ENCODE results near the gene NUSAP1. TPM values are rescaled to one million over a fixed set of nuclear protein-coding genes. Genes with fewer than 3 reads are reported as not detected.
A peak's percentile ranks its signal among the peaks of the same experiment; 100 is the strongest.
"Not testable (repeated sequence)": the region's sequence is repeated elsewhere in the genome, so short reads cannot be mapped to it uniquely, and the experiment has no call there.

Gene NUSAP1
- total RNA-seq, 1 donor from 2014 or later: 14.4 TPM

- H3K9me3 Mint-ChIP-seq: no peaks in the 10 kb centered on the region
- no peak for DNase-seq
- H3K4me3 Mint-ChIP-seq: no peak overlapping the region
- H3K27me3 Mint-ChIP-seq: no peaks in the 10 kb centered on the region
- H3K36me3 Mint-ChIP-seq (ENCODE audit: low read depth): peaks cover 12% of the 10 kb centered on the region
- TF ChIP-seq CTCF (IDR thresholded peaks at IDR 0.05): no peak
- POLR2A ChIA-PET: interaction anchor here (0.7 to 1.2 kb wide), 2 partner anchors 9 to 18 kb away, joined by 3 to 4 read pairs; no protein-coding TSS in a partner anchor
- CTCF ChIA-PET: no interaction called here
- no peak overlapping the region for H3K27ac Mint-ChIP-seq
- peaks cover 8% of the 10 kb centered on the region for H3K4me1 Mint-ChIP-seq
- no peak for ATAC-seq (ENCODE audit: low read depth)
- intact Hi-C loops (cut with micrococcal nuclease): no loop called here
Observed at GRCh38 chr15:41309226-41309905, 23.3 kb upstream of the NUSAP1 start.

DNA sequence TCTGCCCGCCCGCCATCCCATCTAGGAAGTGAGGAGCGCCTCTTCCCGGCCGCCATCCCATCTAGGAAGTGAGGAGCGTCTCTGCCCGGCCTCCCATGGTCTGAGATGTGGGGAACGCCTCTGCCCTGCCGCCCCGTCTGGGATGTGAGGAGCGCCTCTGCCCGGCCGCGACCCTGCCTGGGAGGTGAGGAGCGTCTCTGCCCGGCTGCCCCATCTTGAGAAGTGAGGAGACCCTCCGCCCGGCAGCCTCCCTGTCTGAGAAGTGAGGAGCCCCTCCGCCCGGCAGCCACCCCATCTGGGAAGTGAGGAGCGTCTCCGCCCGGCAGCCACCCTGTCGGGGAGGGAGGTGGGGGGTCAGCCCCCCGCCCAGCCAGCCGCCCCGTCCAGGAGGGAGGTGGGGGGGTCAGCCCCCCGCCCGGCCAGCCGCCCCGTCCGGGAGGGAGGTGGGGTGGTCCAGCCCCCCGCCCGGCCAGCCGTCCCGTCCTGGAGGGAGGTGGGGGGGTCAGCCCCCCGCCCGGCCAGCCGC, 11.8 kb upstream of the NUSAP1 start:
- CTCF ChIA-PET; ATAC-seq (ENCODE audit: low read depth); H3K4me1 Mint-ChIP-seq; H3K4me3 Mint-ChIP-seq; H3K9me3 Mint-ChIP-seq; H3K27ac Mint-ChIP-seq; intact Hi-C loops (cut with micrococcal nuclease); DNase-seq; POLR2A ChIA-PET; H3K36me3 Mint-ChIP-seq (ENCODE audit: low read depth); H3K27me3 Mint-ChIP-seq: not testable (repeated sequence)

DNA sequence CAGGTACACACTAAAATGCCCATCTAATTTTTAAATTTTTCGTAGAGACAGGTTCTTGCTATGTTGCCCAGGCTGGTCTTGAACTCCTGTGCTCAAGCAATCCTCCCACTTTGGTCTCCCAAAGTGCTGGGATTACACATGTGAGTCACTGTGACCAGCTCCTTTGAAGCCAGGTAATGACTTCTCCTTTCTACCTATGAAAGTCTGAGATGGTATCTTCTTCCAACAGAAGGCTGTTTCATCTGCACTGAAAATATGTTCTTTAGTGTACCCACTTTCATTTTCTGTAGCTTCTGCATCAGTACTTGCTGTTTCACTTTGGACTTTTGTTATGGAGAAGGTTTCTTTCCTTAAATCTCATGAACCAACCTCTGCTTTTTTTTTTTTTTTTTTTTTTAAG, 9.1 kb upstream of the NUSAP1 start:
- H3K36me3 Mint-ChIP-seq (ENCODE audit: low read depth): no peaks in the 10 kb centered on the region
- TF ChIP-seq CTCF (IDR thresholded peaks at IDR 0.05): no peak
- intact Hi-C loops (cut with micrococcal nuclease): no loop called here
- no peaks in the 10 kb centered on the region for H3K9me3 Mint-ChIP-seq
- no peak overlapping the region for H3K4me3 Mint-ChIP-seq
- H3K27ac Mint-ChIP-seq: no peak overlapping the region
- ChIA-PET CTCF (no interaction called here), POLR2A (interaction anchor here (0.6 to 1.3 kb wide), 3 partner anchors 9 to 827 kb away, joined by 4 to 11 read pairs (median 6); partner anchors contain the start of genes NUSAP1 and OIP5)
- DNase-seq: no peak
- H3K27me3 Mint-ChIP-seq: no peaks in the 10 kb centered on the region
- ATAC-seq (ENCODE audit: low read depth): no peak
- no peaks in the 10 kb centered on the region for H3K4me1 Mint-ChIP-seq

DNA sequence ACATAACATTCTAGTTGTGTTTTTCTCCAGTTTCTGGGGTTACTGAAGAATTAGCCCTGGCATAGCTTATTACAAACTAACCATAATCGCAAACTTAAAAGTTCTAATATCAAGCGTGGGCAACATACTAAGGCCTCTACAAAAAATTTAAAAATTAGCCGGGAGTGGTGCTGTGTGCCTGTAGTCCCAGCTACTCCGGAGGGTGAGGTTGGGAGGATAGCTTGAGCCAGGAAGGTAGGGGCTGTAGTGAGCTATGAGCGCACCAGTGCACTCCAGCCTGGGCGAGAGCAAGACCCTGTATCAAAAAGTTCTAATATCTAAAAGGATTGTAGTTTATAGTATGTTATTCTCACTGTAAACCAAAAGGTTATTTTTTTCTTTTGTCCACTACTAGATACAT, 1.4 kb upstream of the NUSAP1 start:
- DNase-seq (no peak), ATAC-seq (ENCODE audit: low read depth) (no peak)
- intact Hi-C loops (cut with micrococcal nuclease): no loop called here
- POLR2A ChIA-PET: interaction anchor here (1.0 to 1.5 kb wide), 3 partner anchors 40 to 100 kb away, joined by 3 to 7 read pairs (median 3); partner anchors contain the start of gene CHP1
- Mint-ChIP-seq H3K4me1 (peaks cover 29% of the 10 kb centered on the region), H3K9me3 (no peaks in the 10 kb centered on the region), H3K4me3 (peak overlapping the region; percentile 100), H3K27ac (peak overlapping the region; percentile 97), H3K27me3 (no peaks in the 10 kb centered on the region), H3K36me3 (ENCODE audit: low read depth) (peaks cover 9% of the 10 kb centered on the region)
- TF ChIP-seq CTCF (IDR thresholded peaks at IDR 0.05): no peak
- CTCF ChIA-PET: interaction anchor here (1.7 kb wide), 1 partner anchor 100 kb away, joined by 6 read pairs; the partner anchor contains the start of gene CHP1

DNA sequence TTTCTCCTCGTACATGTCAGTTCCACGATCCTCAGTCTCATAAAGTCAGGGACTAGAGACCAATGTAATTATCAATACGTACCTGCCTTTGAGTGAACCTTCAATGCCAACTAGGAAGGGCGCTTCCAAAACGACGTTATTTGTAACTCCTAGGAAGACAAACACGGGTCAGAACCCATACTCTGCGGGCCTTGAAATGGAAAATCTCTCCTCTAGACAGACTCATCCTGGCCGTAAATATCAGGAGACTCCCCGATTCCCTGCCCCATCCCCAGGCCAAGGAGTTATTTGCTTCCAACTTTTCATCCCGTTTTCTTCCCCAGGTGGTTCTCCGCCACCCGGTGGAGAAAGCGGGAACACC, 868 bp upstream of the NUSAP1 start:
- Mint-ChIP-seq H3K4me1 (peaks cover 31% of the 10 kb centered on the region), H3K27me3 (no peaks in the 10 kb centered on the region), H3K9me3 (no peaks in the 10 kb centered on the region), H3K27ac (peak overlapping the region; percentile 97), H3K36me3 (ENCODE audit: low read depth) (peaks cover 9% of the 10 kb centered on the region), H3K4me3 (peak overlapping the region; percentile 100)
- intact Hi-C loops (cut with micrococcal nuclease): loop anchor here (1.0 to 2.0 kb wide), 10 partner anchors 41 to 767 kb away; partner anchors contain the start of genes CCDC32, CHP1, MGA and NDUFAF1
- no peak for TF ChIP-seq CTCF (IDR thresholded peaks at IDR 0.05)
- DNase-seq (no peak), ATAC-seq (ENCODE audit: low read depth) (no peak)
- POLR2A ChIA-PET: interaction anchor here (0.6 to 2.5 kb wide), 9 partner anchors 8 to 461 kb away, joined by 4 to 24 read pairs (median 6); partner anchors contain the start of genes CHP1, EXD1 and INO80
- CTCF ChIA-PET: interaction anchor here (1.2 to 1.6 kb wide), 2 partner anchors 58 to 101 kb away, joined by 3 to 5 read pairs; partner anchors contain the start of genes CHP1 and EXD1
